ENCODE data around the gene PDE1A. TPM values are rescaled to one million over a fixed set of nuclear protein-coding genes. Genes with fewer than 3 reads are reported as not detected.

The PDE1A gene
- polyA plus RNA-seq, 1 of the 3 experiments (the other 2 are of a cell fraction): 0.08 TPM

DNA sequence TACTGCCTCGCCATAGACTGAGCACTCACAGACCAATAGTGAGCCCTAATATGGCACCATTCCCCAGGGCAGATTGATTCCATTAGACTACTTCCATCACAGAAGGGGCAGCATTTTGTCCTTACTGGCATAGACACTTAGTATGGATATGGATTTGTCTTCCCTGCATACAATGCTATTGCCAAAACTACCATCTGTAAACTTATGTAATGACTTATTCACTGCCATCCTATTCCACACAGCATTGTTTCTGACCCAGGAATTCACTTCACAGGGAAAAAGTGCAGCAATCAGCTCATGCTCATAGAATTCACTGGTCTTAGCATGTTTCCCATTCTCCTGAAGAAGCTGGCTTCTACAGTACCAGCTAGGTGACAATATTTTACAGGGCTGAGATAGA, 262.1 kb downstream of the PDE1A start (continued):
- no peak for TF ChIP-seq EZH2phosphoT487 (IDR thresholded peaks at IDR 0.05; ENCODE audit: borderline replicate concordance, low read depth)
- TF ChIP-seq SMC3 (IDR thresholded peaks at IDR 0.05; ENCODE audit: low read depth, low read length): no peak
- TF ChIP-seq FOXM1 (IDR thresholded peaks at IDR 0.05; ENCODE audit: low read depth): no peak
- no peak for TF ChIP-seq EP300 (IDR thresholded peaks at IDR 0.05; ENCODE audit: borderline replicate concordance in 1 of 2, low read depth in 1 of 2, low read length in 1 of 2)
- no peak for TF ChIP-seq SIN3A (IDR thresholded peaks at IDR 0.05; ENCODE audit: borderline replicate concordance, low read depth, low read length)
- TF ChIP-seq GABPA (IDR thresholded peaks at IDR 0.05; ENCODE audit: low read depth): no peak
- TF ChIP-seq, protein P1, sequence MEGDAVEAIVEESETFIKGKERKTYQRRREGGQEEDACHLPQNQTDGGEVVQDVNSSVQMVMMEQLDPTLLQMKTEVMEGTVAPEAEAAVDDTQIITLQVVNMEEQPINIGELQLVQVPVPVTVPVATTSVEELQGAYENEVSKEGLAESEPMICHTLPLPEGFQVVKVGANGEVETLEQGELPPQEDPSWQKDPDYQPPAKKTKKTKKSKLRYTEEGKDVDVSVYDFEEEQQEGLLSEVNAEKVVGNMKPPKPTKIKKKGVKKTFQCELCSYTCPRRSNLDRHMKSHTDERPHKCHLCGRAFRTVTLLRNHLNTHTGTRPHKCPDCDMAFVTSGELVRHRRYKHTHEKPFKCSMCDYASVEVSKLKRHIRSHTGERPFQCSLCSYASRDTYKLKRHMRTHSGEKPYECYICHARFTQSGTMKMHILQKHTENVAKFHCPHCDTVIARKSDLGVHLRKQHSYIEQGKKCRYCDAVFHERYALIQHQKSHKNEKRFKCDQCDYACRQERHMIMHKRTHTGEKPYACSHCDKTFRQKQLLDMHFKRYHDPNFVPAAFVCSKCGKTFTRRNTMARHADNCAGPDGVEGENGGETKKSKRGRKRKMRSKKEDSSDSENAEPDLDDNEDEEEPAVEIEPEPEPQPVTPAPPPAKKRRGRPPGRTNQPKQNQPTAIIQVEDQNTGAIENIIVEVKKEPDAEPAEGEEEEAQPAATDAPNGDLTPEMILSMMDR (IDR thresholded peaks at IDR 0.05): no peak
- TF ChIP-seq RXRA (IDR thresholded peaks at IDR 0.05; ENCODE audit: borderline replicate concordance, low read depth): no peak
- TF ChIP-seq NRF1 (IDR thresholded peaks at IDR 0.05; ENCODE audit: low read depth, low read length): no peak
- TF ChIP-seq, protein P2, sequence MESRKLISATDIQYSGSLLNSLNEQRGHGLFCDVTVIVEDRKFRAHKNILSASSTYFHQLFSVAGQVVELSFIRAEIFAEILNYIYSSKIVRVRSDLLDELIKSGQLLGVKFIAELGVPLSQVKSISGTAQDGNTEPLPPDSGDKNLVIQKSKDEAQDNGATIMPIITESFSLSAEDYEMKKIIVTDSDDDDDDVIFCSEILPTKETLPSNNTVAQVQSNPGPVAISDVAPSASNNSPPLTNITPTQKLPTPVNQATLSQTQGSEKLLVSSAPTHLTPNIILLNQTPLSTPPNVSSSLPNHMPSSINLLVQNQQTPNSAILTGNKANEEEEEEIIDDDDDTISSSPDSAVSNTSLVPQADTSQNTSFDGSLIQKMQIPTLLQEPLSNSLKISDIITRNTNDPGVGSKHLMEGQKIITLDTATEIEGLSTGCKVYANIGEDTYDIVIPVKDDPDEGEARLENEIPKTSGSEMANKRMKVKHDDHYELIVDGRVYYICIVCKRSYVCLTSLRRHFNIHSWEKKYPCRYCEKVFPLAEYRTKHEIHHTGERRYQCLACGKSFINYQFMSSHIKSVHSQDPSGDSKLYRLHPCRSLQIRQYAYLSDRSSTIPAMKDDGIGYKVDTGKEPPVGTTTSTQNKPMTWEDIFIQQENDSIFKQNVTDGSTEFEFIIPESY (IDR thresholded peaks at IDR 0.05; ENCODE audit: borderline replicate concordance, low read depth): no peak
- TF ChIP-seq, protein P3, sequence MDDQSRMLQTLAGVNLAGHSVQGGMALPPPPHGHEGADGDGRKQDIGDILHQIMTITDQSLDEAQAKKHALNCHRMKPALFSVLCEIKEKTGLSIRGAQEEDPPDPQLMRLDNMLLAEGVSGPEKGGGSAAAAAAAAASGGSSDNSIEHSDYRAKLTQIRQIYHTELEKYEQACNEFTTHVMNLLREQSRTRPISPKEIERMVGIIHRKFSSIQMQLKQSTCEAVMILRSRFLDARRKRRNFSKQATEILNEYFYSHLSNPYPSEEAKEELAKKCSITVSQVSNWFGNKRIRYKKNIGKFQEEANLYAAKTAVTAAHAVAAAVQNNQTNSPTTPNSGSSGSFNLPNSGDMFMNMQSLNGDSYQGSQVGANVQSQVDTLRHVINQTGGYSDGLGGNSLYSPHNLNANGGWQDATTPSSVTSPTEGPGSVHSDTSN (IDR thresholded peaks at IDR 0.05): no peak

DNA sequence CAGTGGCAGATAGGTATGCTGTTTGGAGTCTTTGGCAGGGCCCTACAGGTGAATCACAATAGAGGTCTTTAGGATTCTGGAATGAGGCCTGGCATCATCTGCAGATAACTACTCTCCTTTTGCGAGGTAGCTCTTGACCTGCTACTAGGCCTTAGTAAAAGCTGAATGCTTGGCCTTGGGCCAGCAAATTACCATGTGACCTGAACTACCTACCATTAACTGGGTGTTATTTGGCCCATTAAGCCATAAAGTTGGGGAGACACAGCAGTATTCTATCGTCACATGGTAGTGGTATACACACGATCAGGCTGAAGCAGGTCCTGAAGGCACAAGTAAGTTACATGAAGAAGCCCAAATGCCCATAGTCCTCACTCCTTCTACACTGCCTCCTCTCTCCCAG, 263.0 kb downstream of the PDE1A start:
- no peak overlapping the region for H3K27ac ChIP-seq (ENCODE audit: low read depth in 2 of 2, low read length in 1 of 2)
- no peaks in the 10 kb centered on the region for H3K9me3 ChIP-seq
- H3F3A ChIP-seq (replicated peaks; ENCODE audit: insufficient read depth): no peaks in the 10 kb centered on the region
- 88% methylated on average over 3 of the region's 3 CpGs for WGBS (ENCODE audit: low lambda C conversion rate)
- no peak overlapping the region for H3K4me3 ChIP-seq (ENCODE audit: low read depth in 2 of 2, low read length in 1 of 2)
- no peak overlapping the region for H2AFZ ChIP-seq (ENCODE audit: low read depth)
- H3K4me1 ChIP-seq (ENCODE audit: control insufficient read depth in 1 of 2, insufficient read depth in 2 of 2, low read depth in 1 of 2, low read length in 1 of 2): no peaks in the 10 kb centered on the region
- H3K9me2 ChIP-seq: no peaks in the 10 kb centered on the region
- H3K79me2 ChIP-seq (ENCODE audit: insufficient read depth): no peaks in the 10 kb centered on the region
- TF ChIP-seq, protein P4, sequence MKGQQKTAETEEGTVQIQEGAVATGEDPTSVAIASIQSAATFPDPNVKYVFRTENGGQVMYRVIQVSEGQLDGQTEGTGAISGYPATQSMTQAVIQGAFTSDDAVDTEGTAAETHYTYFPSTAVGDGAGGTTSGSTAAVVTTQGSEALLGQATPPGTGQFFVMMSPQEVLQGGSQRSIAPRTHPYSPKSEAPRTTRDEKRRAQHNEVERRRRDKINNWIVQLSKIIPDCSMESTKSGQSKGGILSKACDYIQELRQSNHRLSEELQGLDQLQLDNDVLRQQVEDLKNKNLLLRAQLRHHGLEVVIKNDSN (IDR thresholded peaks at IDR 0.05; ENCODE audit: borderline replicate concordance, low read depth): no peak
- TF ChIP-seq EZH2phosphoT487 (IDR thresholded peaks at IDR 0.05; ENCODE audit: borderline replicate concordance, low read depth) (no peak), POLR2AphosphoS5 (IDR thresholded peaks at IDR 0.05; ENCODE audit: low read depth, low read length) (no peak), NFIC (IDR thresholded peaks at IDR 0.05; ENCODE audit: borderline replicate concordance) (no peak), RFX5 (IDR thresholded peaks at IDR 0.05; ENCODE audit: low read length) (no peak)
- TF ChIP-seq, protein P1 (IDR thresholded peaks at IDR 0.05): no peak
- ChIA-PET CTCF (interaction anchor here (1.2 to 1.5 kb wide), 2 partner anchors 8 to 22 kb away, joined by 3 to 4 read pairs; no protein-coding TSS in a partner anchor), POLR2A (no interaction called here)
- H3K4me2 ChIP-seq: no peak overlapping the region
- H3K27me3 ChIP-seq (ENCODE audit: insufficient read depth): no peaks in the 10 kb centered on the region
- no peak overlapping the region for H3K9ac ChIP-seq
- H4K20me1 ChIP-seq (ENCODE audit: insufficient read depth): no peaks in the 10 kb centered on the region
- no peak for DNase-seq
- H3K36me3 ChIP-seq (replicated peaks in 1 of 2; ENCODE audit: control insufficient read depth in 1 of 2, insufficient read depth in 2 of 2, low read length in 1 of 2): no peaks in the 10 kb centered on the region

Measured in SK-N-SH (cell line).